Bone marrow (tissue), 2 donors: ENCODE results near the gene CCDC86.
"Not testable (repeated sequence)": the region's sequence is repeated elsewhere in the genome, so short reads cannot be mapped to it uniquely, and the experiment has no call there.

Experiments used
- DNase-seq, 2 donors: peaks; one replicate each; lab custom pipeline; 2025; lab: John Stamatoyannopoulos, UW

The CCDC86 gene

GRCh38 chr11:60841797-60842667, at the start of gene CCDC86:
TSS of gene CCDC86 (plus strand) at chr11:60842113. CDS start at chr11:60842125, 12 bp downstream.
- DNase-seq, result peak; percentile 83 to 93

- no peak for DNase-seq
These were observed 49.4 kb upstream of the CCDC86 start for GRCh38 chr11:60792521-60792920.

GRCh38 chr11:60795291-60795690, 46.6 kb upstream of the CCDC86 start:
- DNase-seq, result no peak

- no peak for DNase-seq
These were observed 43.9 kb upstream of the CCDC86 start for GRCh38 chr11:60797846-60798630.

- DNase-seq, result no peak
These were observed 43.3 kb upstream of the CCDC86 start for GRCh38 chr11:60798631-60799030.

- no peak for DNase-seq
These were observed 40.7 kb upstream of the CCDC86 start for GRCh38 chr11:60801194-60801593.

GRCh38 chr11:60803273-60803936, 38.5 kb upstream of the CCDC86 start:
- no peak for DNase-seq

GRCh38 chr11:60809249-60809648, 32.7 kb upstream of the CCDC86 start:
- DNase-seq, result no peak

- no peak for DNase-seq
These were observed 32.2 kb upstream of the CCDC86 start for GRCh38 chr11:60809691-60810090.

GRCh38 chr11:60810151-60810550, 31.8 kb upstream of the CCDC86 start:
- DNase-seq, result no peak

- peak in 1 of 2 donors; percentile 8 for DNase-seq
These were observed 31.3 kb upstream of the CCDC86 start for GRCh38 chr11:60810569-60810968.

GRCh38 chr11:60813324-60813723, 28.6 kb upstream of the CCDC86 start:
- no peak for DNase-seq

GRCh38 chr11:60814112-60814511, 27.8 kb upstream of the CCDC86 start:
- DNase-seq, result no peak

- no peak for DNase-seq
These were observed 25.2 kb upstream of the CCDC86 start for GRCh38 chr11:60816590-60817157.

GRCh38 chr11:60818057-60818456, 23.9 kb upstream of the CCDC86 start:
- DNase-seq, result no peak

- DNase-seq, result no peak
These were observed 19.9 kb upstream of the CCDC86 start for GRCh38 chr11:60821827-60822599.

GRCh38 chr11:60823745-60824306, 18.1 kb upstream of the CCDC86 start:
- not testable (repeated sequence) for DNase-seq

- DNase-seq, result no peak
These were observed 16.8 kb upstream of the CCDC86 start for GRCh38 chr11:60825118-60825517.

- no peak for DNase-seq
These were observed 16.1 kb upstream of the CCDC86 start for GRCh38 chr11:60825790-60826189.

- DNase-seq, result peak in 1 of 2 donors; percentile 55
These were observed 11.3 kb upstream of the CCDC86 start for GRCh38 chr11:60830478-60831142.
